ENCODE data around the gene SUMO2. TPM values are rescaled to one million over a fixed set of nuclear protein-coding genes. Genes with fewer than 3 reads are reported as not detected.
A peak's percentile ranks its signal among the peaks of the same experiment; 100 is the strongest.

The SUMO2 gene
- total and polyA plus RNA-seq, 2 of the 13 experiments (the other 11 are each of a cell fraction or from before 2014, with no cell fraction given): 337 to 553 TPM

DNA sequence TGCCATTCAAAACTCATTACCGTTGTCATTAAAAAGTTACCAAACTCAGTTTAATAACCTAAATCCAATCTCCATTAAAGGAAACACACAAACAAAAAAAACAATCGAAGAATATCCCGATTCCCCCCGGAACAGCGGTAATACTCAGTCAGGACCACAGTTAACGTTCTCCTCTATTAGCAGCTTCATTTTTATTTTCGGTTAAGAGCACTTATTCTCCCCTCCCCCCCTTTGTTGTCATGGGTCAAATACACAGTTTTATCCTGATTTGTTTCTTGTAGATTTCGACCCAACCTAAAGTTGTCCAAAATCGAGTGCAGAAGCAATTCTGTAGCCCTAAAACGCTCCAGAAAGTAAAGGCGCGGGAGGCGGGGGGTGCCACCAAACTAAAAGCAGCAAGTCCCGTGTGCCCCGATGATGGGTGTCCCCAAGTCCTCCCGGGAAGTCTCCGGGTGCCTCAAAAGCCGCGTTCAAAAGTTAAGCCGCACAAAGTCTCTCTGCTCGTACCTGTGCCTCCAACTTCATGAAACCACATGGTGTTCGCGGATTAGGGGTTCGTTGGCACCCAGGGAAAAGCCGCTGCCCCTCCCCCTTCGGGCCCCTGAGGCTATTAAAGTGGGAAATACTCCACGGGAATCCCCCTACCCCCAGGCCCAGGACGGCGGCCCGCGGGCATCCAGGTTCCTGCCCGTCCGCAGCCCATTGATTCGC lies 996 bp downstream of the SUMO2 start (continued):
- TF ChIP-seq, protein P1, sequence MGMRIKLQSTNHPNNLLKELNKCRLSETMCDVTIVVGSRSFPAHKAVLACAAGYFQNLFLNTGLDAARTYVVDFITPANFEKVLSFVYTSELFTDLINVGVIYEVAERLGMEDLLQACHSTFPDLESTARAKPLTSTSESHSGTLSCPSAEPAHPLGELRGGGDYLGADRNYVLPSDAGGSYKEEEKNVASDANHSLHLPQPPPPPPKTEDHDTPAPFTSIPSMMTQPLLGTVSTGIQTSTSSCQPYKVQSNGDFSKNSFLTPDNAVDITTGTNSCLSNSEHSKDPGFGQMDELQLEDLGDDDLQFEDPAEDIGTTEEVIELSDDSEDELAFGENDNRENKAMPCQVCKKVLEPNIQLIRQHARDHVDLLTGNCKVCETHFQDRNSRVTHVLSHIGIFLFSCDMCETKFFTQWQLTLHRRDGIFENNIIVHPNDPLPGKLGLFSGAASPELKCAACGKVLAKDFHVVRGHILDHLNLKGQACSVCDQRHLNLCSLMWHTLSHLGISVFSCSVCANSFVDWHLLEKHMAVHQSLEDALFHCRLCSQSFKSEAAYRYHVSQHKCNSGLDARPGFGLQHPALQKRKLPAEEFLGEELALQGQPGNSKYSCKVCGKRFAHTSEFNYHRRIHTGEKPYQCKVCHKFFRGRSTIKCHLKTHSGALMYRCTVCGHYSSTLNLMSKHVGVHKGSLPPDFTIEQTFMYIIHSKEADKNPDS (CRISPR knock-in tag; IDR thresholded peaks at IDR 0.05): no peak
- TF ChIP-seq THYN1 (CRISPR knock-in tag; IDR thresholded peaks at IDR 0.05; ENCODE audit: borderline replicate concordance, low read depth): no peak
- TF ChIP-seq, protein P2, sequence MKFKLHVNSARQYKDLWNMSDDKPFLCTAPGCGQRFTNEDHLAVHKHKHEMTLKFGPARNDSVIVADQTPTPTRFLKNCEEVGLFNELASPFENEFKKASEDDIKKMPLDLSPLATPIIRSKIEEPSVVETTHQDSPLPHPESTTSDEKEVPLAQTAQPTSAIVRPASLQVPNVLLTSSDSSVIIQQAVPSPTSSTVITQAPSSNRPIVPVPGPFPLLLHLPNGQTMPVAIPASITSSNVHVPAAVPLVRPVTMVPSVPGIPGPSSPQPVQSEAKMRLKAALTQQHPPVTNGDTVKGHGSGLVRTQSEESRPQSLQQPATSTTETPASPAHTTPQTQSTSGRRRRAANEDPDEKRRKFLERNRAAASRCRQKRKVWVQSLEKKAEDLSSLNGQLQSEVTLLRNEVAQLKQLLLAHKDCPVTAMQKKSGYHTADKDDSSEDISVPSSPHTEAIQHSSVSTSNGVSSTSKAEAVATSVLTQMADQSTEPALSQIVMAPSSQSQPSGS (CRISPR knock-in tag; IDR thresholded peaks at IDR 0.05): no peak
- no peak for TF ChIP-seq FOXK2 (IDR thresholded peaks at IDR 0.05)
- TF ChIP-seq SMC3 (IDR thresholded peaks at IDR 0.05; ENCODE audit: low read length): no peak
- TF ChIP-seq NR2F1 (CRISPR knock-in tag; IDR thresholded peaks at IDR 0.05): no peak
- peak; percentile 11; the same call in 1 of the 2 replicates for TF ChIP-seq ZNF317 (CRISPR knock-in tag; IDR thresholded peaks at IDR 0.05)
- TF ChIP-seq, protein P3, sequence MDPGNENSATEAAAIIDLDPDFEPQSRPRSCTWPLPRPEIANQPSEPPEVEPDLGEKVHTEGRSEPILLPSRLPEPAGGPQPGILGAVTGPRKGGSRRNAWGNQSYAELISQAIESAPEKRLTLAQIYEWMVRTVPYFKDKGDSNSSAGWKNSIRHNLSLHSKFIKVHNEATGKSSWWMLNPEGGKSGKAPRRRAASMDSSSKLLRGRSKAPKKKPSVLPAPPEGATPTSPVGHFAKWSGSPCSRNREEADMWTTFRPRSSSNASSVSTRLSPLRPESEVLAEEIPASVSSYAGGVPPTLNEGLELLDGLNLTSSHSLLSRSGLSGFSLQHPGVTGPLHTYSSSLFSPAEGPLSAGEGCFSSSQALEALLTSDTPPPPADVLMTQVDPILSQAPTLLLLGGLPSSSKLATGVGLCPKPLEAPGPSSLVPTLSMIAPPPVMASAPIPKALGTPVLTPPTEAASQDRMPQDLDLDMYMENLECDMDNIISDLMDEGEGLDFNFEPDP (CRISPR knock-in tag; conservative IDR thresholded peaks at IDR 0.05): no peak
- TF ChIP-seq ZNF598 (CRISPR knock-in tag; IDR thresholded peaks at IDR 0.05; ENCODE audit: borderline replicate concordance): no peak
- TF ChIP-seq, protein P4, sequence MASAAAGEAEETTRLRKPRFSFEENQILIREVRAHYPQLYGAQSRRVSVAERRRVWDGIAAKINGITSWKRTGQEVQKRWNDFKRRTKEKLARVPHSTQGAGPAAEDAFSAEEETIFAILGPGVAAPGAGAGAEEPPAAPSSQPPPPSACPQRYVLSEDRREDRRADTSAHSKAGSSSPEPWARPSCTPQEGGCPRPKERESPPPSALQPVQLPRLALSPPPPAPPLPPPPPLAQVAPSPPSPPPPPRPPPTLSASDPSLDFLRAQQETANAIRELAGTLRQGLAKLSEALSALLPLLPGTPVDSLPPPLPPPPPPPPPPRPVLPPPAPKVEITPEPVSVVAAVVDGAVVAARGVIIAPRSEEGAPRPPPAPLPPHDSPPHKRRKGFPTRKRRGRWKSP (CRISPR knock-in tag; IDR thresholded peaks at IDR 0.05): no peak
- TF ChIP-seq, protein P5, sequence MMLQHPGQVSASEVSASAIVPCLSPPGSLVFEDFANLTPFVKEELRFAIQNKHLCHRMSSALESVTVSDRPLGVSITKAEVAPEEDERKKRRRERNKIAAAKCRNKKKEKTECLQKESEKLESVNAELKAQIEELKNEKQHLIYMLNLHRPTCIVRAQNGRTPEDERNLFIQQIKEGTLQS (CRISPR knock-in tag; IDR thresholded peaks at IDR 0.05): no peak
- TF ChIP-seq MTA1 (CRISPR knock-in tag; IDR thresholded peaks at IDR 0.05; ENCODE audit: borderline replicate concordance): no peak
- TF ChIP-seq ZFP41 (CRISPR knock-in tag; IDR thresholded peaks at IDR 0.05; ENCODE audit: borderline replicate concordance): no peak

Measured in HepG2 (cell line).